GM19328 (cell line): ENCODE results near the gene AGTR1.

Experiments used
- ATAC-seq: cut with Tn5 transposase; IDR thresholded peaks from one replicate; pipeline ENCODE4 v1.9.1; 2021; ENCODE audit warnings: mild to moderate bottlenecking, moderate library complexity; ENCODE audit not compliant: unreplicated experiment

Gene AGTR1

DNA sequence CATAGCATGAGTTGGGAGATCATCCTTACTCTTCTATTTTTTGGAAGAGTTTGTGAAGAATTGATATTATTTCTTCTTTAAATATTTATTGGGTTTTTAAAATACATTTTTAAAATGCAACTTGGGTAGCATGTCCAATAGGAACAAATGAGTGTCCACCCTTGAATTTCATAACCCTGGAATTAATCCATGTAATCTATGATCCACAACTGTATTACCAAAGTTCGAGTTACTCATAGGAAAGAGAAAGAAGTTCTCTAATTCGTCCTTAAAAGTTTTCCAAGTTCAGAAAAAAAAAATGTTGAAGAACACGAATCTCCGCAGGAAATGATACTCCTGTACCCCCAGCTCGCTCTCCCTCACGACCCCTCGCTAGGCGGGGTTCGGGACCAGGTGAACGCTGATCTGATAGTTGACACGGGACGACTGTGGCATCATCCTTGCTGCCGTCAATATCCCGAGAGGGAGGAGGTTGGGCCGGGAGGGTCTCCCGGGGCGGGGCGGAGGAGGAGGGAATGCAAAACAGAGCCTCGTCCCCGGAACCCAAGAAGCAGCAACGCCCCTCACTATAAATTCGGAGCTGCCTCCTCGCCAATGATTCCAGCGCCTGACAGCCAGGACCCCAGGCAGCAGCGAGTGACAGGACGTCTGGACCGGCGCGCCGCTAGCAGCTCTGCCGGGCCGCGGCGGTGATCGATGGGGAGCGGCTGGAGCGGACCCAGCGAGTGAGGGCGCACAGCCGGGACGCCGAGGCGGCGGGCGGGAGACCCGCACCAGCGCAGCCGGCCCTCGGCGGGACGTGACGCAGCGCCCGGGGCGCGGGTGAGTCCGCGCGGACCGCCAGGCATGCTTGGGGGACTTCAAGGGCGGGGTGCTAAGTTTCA lies at the start of gene AGTR1:
Gene AGTR1 (plus strand): TSS at position 598 of the 884 bp plus-strand sequence. CDS start 43,133 bp downstream, outside the sequence.
- ATAC-seq = no peak

DNA sequence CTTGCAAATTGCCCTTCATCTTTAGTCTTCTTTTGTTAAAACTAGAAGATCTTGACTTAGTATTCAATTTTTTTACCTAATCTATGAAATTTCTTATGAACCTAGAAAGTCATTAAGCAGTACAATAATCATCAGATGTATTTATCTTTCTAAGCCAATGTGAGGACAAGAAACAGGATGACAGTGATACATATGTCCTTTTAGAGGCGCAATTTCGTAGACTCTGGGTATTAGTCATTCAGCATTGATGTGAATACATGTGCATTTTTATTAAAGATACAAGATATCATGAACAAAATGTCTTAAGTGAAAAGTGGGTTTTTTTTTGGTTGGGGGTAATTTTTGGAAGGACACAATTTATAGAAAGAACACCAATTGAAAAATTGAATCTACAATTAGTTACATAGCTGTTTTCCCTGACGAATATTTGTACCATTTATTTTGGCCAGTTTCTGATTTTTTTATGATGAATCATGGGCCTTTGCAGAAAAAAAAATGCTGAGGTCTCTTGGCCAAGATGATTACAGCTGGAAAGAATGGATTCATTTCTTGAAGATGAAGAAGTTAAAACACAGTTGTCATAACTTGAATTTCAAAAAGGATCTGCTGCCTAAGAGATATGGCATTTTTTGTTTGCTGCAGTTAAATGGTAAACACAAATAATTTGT lies 48.9 kb upstream of the AGTR1 start:
- no peak for ATAC-seq

DNA sequence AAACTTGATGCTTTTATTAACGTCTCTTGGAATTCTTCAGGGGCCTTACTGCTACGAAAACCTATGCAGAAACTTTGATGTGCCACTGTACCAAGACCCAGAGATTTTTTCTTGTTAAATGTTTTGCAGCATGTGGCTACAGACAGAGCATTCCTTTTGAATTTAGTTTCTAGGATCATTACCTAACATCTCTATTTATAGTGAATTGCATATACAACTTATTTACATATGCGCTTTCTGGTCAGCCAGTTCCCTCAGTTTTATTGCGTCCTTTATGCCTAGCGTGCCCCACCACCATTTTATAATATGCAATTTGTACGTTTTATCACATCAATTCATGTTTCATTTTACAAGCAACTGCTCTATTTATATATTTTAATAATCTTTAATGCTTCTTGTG lies 46.2 kb upstream of the AGTR1 start:
- ATAC-seq = no peak

DNA sequence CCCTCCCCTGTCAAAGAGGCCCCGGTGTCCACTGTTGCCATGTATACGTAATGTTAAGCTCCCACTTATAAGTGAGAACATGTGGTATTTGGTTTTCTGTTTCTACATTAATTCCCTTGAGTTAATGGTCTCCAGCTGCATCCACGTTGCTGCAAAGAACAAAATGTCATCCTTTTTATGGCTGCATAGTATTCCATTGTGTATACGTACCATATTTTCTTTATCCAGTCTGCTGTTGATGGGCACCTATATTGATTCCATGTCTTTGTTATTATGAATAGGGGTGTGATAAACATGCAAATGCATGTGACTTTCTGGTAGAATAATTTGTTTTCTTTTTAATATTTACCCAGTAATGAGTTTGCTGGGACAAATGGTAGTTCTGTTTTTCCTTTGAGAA lies 43.3 kb upstream of the AGTR1 start:
- no peak for ATAC-seq

DNA sequence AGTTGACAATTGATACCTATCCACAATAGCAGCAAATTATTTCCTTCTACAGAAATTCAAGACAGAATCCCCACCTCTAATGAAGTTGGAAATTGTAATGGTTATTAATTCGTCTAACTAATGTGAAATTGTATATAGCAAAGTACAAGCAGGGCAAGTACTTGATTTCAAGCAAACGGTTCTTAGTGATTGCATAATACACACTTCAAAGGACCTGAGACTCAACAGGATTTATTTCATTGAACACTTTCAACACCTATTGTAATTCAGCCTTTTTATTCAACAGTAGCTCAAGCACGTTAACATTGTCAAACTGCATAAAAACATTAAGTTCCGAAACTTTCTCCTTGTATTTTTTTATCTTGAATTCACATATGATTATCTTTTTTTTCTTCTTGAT lies 40.2 kb upstream of the AGTR1 start:
- no peak for ATAC-seq

DNA sequence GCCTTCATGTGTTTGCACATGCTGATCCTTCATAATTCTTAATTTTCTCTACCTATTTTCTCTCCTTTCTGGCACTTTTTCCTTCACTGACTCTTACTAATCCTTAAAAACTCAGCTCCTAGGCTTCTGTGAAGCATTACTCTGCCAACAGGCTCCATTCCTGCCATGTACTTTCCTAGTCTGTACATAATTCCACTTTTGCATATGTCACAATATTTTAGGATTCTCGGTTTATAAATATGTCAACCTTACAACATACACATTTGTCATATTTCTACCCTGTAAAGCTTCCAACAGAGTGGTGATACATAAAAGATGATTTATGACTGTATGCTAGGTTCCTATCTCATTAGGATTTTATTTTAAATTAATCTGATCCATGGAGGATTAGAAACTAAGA lies 38.2 kb upstream of the AGTR1 start:
- ATAC-seq = no peak

DNA sequence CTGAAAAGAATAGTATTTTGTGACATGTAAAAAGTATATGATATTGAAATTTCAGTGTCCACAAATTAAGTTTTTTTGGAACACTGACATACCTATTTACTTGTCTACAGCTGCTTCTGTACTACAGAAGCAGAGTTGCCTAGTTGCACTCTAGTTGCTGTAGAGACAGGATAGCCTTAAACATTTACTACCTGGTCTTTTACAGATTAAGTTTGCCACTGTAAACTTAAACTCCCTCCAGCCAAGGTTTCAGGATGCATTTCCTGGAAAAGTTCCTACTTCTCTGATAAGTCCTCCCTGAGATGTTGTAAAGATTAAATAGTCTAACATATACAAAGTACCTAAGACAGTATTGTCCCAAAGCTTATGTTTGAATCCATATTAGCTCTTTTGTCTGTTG lies 17.4 kb upstream of the AGTR1 start:
- ATAC-seq = no peak

DNA sequence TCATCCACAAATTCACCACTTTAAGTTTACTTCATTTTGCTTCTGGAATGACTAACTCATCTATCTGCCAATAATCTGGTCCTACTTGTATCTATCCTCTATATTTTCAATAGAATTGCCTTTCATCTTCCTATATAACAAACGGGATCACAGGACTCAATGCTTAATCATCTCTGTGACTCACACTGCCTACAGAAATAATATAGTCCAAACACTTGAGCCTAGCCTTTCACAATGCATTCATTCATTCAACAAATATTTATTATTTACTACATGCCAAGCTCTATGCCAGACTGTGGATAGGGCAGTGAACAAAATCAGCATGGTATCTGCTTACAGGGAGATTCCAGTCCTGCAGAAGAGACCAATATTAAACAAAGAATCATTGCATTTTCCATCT lies 16.6 kb upstream of the AGTR1 start:
- no peak for ATAC-seq

DNA sequence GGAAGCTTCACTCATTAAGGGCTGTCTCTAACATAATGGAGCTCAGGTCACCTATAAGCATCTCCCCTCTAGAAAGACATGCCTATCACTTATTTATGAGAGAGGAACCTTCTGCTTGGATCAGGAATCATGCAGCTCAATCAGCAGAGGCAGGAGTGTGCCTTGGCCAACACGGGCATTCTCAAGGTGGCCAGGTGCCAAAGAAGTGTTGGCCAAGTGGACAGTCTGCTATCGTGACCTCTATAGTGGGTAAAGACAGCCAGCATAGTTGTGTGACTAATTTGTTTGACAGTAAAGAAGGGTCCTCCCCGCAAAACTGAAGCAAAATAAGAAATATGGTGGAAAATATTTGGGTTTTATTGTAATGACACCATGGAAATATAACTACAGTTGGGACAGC lies 14.7 kb upstream of the AGTR1 start:
- ATAC-seq = no peak

DNA sequence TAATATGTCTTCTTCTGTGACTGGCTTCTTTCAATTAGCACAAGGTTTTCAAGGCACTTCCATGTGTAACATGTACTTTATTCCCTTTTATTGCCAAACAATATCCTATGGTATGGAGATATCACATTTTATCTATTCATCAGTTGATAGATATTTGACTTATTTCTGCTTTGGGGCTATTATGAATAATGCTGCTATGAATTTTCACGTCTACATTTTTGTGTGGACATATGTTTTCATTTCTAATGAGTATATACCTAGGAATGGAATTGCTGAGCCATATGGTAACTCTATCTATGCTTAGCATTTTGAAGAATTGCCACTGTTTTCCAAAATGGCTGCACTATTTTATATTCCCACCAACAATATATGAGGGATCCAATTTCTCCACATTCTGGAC lies 3.6 kb upstream of the AGTR1 start:
- no peak for ATAC-seq

DNA sequence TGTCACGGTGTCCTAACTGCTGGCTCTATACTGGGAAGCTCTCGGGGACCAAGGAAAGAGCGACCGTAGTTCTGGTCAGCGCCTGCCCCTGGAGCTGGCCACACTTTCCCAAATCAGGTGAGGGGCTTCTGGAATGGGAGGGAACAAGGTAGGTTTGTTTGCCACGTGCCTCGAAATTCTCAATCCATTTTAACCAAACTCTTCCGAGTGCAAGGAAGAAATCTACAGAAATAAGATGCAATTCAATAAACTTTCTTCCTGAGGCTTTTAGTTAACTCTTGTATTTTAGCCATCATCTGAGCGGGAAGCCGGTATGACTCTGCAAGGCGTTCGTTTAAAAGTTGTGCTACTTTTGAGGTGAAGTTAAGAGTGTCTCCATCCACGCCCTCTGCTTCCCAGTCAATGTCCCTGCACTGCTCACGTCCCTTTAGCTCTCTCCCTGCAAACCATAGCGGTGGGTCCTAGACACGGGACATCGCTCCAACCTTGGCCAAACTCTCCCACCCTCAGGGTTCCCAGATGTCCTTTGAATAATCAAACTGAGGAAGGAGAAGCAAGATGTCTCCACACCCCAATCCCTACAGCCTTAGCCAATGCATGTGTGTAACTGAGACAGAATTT lies 597 bp downstream of the AGTR1 start:
- ATAC-seq = no peak

DNA sequence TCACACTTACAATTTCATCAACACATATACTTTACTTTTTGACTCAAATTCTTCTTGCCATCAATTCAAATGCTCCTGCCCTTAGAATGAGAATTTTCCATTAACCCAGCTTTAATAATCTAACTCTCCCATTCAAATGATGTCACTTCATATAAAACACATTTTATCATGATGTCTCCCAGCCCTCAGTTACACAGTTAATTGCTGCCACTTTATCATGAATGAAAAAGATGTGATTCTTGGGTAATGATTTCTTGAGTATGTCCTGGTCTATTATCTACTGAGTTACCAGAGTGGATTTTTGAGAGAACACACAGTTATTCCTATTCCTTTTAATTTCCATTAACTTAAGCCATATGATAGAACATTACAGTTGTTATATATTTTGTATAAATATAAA lies 7.6 kb downstream of the AGTR1 start:
- no peak for ATAC-seq

DNA sequence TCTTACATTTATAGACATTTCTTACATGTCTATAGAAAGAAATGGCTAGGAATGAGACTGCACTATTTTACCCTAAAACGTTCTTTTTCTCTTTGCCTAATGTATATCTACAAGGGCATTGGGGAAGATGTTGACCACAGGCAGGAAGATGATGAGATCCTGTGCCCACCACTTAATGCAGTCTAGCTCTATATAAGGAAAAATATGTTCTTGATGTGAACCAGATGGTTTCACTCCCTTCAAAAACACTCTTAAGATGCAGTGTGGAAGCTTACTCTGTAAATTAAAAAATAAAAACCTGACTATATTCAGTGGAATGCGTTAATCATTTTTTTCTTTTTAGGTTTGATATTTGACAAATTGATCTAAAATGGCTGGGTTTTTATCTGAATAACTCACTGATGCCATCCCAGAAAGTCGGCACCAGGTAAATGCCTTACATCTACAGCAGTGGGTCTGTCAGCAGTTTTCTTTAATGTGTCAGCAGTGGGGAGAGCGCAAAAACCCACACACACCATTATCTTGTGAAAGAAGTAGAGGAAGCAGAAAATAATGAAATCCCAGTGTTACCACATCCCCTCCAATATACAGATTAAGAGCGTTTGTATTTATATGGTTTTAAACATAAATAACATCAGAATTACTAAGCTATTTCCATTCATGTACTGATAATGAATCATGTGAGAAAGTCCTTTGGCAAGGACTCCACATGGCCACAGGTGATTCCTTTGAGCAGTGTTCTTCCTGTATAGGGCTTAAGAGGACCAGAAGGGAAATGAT lies 10.1 kb downstream of the AGTR1 start:
- ATAC-seq = no peak

DNA sequence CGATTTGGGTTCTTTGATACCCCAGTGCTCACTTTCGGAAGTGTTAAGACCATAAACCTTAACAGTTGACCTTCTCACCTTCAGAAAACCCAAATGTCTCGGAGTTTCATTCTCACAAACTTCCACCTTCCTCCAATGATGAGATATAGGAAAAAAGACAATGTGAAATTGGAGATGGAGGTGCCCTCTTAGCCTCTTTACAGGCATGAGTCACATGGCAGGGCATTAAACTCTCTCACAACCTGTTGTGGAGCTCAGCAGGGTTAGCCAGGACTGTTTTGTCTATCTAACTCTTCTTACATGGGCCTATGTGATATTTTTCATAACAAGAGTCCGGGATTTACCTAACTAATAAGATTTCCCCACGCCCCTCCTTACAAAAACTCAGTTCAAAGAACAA lies 10.7 kb downstream of the AGTR1 start:
- ATAC-seq = no peak

DNA sequence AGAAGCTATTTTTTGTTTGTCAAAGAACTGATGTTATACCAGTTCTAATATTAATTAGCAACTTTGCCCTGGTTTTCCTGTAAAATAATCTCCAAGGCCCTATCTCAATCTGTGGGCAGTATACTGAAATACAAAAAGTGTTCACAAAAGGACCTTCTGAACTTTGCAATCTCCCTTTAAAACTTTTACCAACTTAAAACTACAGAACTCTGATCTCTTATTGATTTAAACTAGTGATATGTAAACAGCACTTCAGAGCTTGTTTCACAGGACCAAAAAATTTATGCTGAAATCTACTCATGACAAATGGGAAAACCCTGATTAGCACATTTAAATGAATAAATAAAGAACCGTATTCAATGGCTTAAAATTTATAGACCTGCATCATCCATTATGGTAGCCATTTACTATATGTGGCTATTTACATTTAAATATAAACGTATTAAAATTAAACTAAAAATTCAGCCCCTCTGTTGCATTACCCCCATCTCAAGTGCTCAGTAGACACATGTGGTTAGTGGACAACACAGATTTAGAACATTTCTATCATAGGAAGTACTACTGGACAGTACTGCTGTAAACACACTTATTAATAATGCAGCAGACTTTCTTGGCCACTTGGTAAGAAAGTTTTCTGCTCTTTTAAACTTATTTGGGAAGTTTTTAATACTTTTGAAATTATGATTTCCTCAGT lies 12.0 kb downstream of the AGTR1 start:
- no peak for ATAC-seq

DNA sequence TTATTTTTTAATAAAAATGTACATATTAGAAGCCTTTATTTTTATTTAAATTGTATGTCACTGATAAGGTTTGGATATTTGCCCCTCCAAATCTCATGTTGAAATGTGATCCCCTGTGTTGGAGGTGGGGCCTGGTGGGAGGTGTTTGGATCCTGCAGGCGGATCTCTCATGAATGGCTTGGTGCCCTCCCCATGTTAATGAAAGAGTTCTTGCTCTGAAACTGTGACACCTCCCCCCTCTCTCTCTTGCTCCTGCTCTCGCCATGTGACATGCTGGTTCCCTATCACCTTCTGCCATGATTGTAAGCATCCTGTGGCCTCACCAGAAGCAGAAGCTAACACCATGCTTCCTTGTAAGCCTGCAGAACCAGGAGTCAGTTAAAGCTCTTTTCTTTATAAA lies 13.0 kb downstream of the AGTR1 start:
- ATAC-seq = no peak

DNA sequence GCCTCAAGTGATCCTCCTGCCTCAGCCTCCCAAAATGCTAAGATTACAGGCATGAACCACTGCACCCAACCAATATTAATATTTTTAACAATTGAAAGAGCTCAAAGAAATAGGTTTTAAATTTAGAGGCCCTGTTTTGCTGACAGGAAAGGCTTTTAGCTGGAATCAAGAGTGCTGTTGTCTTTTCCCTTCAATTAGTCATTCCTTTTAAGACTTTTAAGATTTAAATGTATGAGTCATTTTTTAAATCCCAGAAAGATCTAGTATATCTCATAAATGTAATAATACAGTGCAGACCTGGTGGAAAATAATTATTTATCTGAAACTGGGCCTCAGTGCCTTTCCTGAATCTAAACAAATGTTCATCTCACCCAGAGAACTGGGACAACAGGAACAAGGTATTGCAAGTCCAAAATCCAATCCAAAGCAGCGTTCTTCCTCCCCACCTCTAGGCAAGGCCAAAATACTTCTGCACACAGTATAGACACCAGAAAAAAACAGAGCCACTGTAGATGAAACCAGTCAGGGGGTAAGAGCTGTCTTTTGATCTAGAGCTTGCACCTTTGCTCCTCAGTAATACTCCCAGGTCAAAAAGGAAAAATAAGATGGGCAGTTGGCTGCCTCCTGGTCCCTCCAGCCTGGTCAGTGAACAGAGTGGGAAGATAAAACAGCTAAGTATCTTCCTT lies 14.4 kb downstream of the AGTR1 start:
- no peak for ATAC-seq

DNA sequence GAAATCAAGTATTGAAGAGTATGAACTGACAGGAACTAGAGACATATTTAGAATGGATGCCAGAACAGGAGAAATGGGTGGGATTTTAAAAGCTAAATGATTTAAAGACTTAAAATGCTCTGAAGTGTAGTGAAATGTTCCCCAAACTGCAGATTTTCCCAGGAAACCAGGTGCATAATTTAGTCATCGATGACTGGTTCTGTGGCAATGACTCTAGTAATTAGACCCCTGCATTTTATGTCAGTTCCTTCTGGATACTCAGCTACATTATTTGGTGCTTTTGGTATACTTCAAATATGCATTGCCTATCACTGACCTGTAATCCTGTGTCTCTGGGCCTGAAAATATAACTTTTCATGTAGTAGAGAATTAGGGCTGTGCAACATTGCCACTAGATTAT lies 16.8 kb downstream of the AGTR1 start:
- ATAC-seq = no peak

DNA sequence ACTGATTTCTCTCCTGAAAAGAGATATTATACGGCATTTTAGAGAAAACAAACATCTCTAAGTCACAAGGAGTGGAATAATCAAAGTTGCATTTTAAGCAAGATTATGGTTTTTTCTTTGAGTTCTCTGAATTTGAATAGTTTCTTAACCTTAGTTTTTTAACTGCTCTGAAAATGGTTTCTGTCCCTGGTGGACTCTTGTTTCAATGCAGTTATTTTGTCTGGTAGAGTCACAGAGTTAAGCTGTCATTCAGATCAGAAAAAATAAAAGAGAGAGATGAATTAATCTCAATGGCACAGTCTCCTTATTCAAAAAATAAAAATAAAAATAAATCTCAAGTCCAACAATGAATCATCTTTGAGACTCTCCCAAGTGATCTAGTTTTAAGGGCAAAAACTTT lies 19.0 kb downstream of the AGTR1 start:
- ATAC-seq = no peak
